Measurements from ENCODE around the gene ZNF627. TPM values are rescaled to one million over a fixed set of nuclear protein-coding genes. Genes with fewer than 3 reads are reported as not detected.
A peak's percentile ranks its signal among the peaks of the same experiment; 100 is the strongest.
"Not testable (repeated sequence)": the region's sequence is repeated elsewhere in the genome, so short reads cannot be mapped to it uniquely, and the experiment has no call there.

Gene ZNF627
- total RNA-seq, 1 donor from 2014 or later: 20.5 TPM

DNA sequence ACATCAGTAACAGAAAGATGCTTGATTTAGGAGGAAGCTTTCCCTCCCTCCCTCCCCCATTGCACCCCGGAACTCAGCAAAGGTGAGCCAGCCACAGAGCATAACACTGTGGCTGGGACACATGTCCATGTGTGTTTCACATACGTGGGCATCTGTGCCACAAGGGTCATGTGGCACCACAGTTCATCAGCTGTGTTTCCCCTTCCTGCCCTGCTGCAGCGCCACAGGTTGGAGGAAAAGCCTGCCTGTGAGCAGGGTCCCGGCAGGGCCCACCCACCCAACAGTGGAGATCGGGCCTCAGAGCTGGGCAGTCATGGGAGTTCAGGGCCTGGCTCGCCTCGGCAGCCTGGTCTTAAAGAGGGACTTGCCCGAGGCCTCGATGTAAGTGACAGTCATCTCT, 22.6 kb upstream of the ZNF627 start:
- no peak for DNase-seq (ENCODE audit: low read depth, low spot score)

GRCh38 chr19:11576227-11576626, 21.1 kb upstream of the ZNF627 start:
- no peak for DNase-seq (ENCODE audit: low read depth, low spot score)

GRCh38 chr19:11577451-11578257, 19.6 kb upstream of the ZNF627 start, which contains the start of gene ACP5:
ACP5 (minus strand) TSS chr19:11577645; CDS start chr19:11577317, 328 bp downstream.
- no peak for DNase-seq (ENCODE audit: low read depth, low spot score)

DNA sequence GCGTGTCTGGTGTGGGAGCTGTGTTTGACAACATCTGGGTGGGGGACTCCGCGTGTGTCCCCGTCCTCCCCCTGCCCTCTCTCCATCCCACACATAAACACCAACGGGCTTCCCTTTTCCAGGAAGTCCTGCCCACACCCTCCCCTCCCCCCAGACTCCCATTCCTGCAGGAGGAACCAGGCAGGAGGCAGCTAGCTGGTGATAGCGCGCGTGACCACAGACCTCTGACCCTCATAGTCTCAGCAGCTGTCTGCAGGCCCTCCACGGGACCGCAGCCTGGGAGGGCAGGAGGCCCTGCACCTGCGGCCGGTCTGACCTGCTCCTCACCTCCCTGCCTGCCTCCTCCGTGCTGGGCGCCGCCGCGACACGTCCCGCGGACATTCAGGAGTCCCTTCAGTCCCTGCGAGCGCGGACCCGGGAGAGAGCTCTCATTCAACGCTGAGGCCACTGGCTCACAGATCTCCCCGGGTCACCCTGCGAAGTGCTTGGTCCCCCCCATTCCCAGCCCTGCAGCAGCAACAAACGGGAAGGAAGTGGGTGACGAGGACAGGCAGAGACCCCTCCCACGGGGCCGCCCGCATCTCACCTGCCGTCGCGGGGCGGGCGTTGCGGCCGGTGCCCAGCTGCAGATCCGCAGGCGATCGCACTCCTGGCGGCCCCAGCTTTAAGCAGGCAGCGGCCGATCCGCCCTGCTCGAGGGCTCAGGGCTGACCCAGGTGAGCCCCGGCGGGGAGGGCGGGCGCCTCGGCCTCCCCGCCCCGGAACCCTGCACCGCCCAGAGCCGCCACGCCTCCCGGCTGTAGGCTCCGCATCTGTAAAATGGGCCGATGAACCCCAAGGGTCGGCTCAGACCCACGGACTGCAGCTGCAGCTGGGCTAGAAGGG, 18.8 kb upstream of the ZNF627 start:
- DNase-seq (ENCODE audit: low read depth, low spot score): no peak

- no peak for DNase-seq (ENCODE audit: low read depth, low spot score)
These were observed 17.2 kb upstream of the ZNF627 start for GRCh38 chr19:11580116-11580515.

- DNase-seq (ENCODE audit: low read depth, low spot score): no peak
These were observed 15.5 kb upstream of the ZNF627 start for GRCh38 chr19:11581740-11582139.

DNA sequence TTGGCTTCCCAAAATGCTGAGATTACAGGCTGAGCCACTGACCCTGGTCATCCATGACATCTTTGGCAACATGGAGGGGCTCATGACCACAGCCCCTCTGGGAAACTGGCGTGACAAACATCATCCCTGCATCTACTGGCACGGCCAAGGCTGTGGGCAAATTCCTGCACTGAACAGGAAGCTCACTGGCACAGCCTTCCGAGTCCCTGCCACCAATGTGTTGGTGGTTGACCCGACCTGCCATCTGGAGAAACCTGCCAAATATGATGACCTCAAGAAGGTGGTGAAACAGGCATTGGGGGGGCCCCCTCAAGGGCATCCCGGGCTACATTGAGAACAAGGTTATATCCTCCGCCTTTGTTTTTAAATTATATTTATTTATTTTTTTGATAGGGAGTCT, 11.0 kb upstream of the ZNF627 start:
- no peak for DNase-seq (ENCODE audit: low read depth, low spot score)

DNA sequence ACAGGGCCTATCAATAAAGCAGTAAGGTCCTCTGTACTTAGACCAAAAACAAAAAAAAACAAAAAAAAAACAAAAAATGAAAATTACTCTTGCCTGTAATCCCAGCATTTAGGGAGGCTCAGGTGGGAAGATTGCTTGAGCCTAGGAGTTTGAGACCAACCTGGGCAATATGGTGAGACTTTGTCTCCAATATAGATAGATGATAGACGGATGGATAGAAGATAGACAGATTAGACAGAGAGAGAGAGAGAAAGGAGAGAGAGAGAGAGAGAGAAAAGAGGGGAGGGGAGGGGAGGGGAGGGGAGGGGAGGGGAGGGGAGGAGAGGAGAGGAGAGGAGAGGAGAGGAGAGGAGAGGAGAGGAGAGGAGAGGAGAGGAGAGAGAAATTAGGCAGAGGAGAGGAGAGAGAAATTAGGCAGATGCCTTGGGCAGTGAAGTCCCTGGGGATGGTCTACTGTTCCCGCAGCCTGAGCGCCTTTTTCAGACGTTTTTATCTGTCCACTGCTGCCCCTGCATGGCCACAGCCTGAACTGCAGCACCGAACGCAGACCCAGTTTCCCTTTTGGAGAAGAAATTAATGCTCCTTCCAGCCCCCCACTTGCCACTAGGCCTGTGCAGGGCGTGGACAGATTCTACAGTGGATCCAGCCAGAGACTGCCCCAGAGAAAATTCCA, 9.8 kb upstream of the ZNF627 start:
- DNase-seq (ENCODE audit: low read depth, low spot score): peak; percentile 20

DNA sequence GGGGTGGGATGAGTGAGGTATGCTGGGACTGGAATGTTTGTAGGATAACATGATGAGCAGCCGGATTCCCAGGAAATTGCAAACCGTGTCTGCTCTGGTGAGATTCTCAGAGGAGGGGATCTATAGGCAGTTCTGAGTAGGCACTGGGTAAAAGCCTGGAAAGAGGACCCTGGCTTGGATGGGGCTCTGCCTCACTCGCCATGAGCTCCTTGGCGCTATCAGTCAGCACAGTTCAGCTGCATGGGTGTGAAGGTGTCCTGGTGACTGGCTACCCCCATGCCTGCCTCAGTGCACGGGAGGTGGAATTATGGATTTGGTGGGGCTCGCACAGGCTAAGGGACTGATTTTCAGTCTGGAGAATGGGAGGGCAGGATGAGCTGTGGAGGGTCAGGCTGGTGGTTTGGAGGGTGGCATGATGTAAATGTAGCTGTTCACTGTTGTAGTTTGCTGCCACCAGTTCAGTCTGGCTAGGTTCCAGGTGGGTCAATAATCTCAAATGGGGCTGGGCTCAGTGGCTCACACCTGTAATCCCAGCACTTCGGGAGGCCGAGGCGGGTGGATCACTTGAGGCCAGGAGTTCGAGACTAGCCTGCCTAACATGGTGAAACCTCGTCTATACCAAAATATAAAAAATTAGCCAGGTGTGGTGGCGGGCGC, 9.2 kb upstream of the ZNF627 start:
- no peak for DNase-seq (ENCODE audit: low read depth, low spot score)

DNA sequence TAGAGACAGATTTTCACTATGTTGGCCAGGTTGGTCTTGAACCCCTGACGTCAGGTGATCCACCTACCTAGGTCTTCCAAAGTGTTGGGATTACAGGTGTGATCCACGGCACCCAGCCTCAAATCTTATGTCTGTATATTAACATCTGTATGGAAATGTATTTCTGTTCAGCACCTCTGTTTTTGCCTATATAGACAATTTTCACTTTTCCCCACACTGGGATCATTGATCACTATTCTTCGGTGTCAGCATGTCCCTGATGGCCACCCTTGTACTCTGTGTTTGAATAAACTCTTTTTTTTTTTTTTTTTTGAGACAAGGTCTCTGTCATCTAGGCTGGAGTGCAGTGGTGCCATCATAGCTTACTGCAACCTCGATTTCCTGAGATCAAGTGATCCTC, 3.2 kb upstream of the ZNF627 start:
- DNase-seq (ENCODE audit: low read depth, low spot score): no peak

GRCh38 chr19:11596156-11596555, 1.1 kb upstream of the ZNF627 start:
- DNase-seq (ENCODE audit: low read depth, low spot score): no peak

DNA sequence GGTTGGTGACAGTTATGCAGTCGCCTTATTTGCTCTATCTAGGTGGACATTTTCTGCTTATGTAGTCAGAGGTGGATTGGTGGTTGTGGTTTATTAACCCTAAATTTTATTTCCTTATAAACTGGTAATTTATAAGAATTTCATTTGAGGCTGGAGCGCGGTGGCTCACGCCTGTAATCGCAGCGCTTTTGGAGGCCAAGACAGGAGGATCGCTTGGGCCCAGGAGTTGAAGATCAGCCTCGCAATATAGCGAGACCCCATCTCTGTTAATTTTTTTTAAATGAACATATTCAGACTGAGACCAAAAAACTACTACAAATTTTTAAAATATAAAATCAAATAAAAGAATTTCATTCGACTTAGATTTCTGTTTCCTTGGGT, 810 bp downstream of the ZNF627 start:
- no peak for DNase-seq (ENCODE audit: low read depth, low spot score)

DNA sequence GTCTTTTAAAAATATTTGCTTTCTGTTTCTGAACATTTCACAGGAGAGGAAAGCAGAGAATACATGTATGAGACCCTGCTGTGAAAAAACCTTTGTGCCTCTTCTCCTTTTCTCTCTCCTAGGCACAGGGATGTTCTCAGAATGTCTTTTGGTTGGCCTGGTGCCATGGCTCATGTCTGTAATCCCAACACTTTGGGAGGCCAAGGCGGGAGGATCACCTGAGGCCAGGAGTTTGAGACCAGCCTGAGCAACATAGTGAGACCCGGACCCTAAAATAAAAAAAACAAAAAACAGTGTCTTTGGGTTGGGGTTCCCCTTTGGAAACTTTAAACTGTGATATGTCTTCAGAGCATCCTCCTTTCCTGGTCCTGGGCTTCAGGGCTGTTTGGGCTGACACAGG, 1.5 kb downstream of the ZNF627 start:
- no peak for DNase-seq (ENCODE audit: low read depth, low spot score)

- not testable (repeated sequence) for DNase-seq (ENCODE audit: low read depth, low spot score)
These were observed 2.4 kb downstream of the ZNF627 start for GRCh38 chr19:11599704-11600103.

GRCh38 chr19:11606484-11606883, 9.2 kb downstream of the ZNF627 start:
- DNase-seq (ENCODE audit: low read depth, low spot score): no peak

DNA sequence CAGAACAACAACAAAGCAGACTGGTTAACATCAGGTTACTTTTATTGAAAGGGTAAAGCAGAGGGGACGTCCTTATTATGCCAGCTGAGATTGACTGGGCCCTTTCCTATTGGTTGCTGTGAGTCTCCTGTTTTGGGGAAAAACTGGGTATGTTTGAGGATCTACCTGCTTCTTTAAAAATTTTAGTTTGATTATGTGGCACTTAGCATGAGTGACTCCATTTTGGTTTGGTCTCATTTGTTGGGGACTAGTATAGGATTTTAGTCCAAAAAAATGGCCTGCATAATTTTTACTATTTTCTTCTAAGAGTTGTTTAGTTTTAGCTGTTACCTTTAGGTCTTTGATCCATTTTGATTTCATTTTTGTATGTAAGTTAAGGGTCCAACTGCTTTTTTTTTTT, 14.4 kb downstream of the ZNF627 start:
- no peak for DNase-seq (ENCODE audit: low read depth, low spot score)

DNA sequence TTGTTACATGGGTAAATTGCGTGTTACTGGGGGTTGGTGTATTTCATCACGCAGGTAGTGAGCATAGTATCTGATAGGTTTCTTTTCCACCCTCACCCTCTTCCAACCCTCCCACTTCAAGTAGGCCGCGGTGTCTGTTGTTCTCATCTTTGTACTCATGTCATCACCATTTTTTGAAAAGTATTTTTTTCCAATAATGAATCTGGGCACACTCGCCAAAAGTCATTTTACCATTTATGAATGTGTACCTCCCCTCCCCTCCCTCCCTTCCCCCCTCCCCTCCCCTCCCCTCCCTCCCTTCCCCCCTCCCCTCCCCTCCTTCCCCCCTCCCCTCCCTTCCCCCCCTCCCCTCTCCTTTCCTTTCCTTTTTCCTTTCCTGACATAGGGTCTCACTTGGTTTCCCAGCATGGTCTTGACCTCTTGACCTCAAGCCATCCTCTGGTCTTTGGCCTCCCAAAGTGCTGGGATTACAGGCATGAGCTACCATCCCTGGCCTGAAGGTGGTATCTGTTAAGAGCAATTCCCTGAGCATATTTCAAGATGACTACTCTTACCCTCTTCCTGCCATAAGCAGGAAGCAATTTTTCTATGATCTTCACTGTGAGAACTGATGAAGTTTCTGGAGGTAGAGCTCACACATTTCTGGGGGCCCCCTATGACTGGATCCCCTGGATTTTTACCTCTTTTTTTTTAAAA, 15.7 kb downstream of the ZNF627 start:
- no peak for DNase-seq (ENCODE audit: low read depth, low spot score)

GRCh38 chr19:11617180-11618062, 20.1 kb downstream of the ZNF627 start:
- DNase-seq (ENCODE audit: low read depth, low spot score): no peak

DNA sequence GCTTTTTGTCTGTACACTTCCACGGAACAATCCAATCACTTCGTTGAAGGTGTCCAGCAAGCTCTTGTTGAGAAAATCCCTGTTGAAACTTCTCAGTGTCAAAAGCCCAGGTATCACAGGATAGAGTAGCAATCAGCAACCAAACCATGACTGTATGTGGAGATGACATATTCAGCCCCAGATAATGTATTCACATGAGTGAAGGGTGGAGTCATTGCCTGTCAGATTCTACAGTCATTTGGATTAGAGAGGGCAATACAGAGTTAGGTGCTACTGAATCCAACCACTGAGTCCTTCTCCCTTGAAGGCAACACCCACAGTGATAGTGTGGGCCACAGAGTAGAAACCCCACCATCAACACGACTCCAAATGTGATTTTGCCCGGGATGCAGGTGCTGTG, 23.3 kb downstream of the ZNF627 start:
- DNase-seq (ENCODE audit: low read depth, low spot score): no peak

DNA sequence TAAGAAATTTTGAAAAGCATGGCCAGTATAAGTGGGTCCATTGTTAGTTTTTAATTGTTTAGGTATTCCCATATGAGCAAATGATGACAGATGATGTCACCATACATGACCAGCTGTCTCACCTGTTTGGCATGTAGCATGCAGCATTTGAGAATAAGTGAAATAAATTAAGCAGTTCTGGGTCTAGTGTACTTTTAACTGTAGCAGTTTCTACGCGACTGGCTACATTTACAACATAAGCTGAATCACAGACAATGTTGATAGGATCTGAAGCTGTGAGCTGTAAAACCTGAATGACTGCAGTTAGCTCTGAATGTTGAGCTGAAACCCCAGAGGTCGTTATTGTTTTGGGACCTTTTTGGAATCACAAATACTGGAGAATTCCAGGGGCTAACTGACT, 25.1 kb downstream of the ZNF627 start:
- not testable (repeated sequence) for DNase-seq (ENCODE audit: low read depth, low spot score)

Data from pulmonary artery endothelial cell (primary cell).